ENCODE results near the gene TRPM8. TPM values are rescaled to one million over a fixed set of nuclear protein-coding genes. Genes with fewer than 3 reads are reported as not detected.
A peak's percentile ranks its signal among the peaks of the same experiment; 100 is the strongest.
"Not testable (repeated sequence)": the region's sequence is repeated elsewhere in the genome, so short reads cannot be mapped to it uniquely, and the experiment has no call there.

TRPM8 gene
- total RNA-seq (2012; rRNA removed), result 0.25 and 1.5 TPM in 2 replicates

GRCh38 chr2:233917116-233917515 is at the start of gene TRPM8:
Gene TRPM8 (plus strand): TSS chr2:233917373. CDS start chr2:233926538, 9,165 bp downstream.
- Histone ChIP-seq H3K4me3 (ENCODE audit: low read length) (no peak within 1 kb of the TSS), H3K4me2 (ENCODE audit: low read length) (no peak within 1 kb of the TSS), H3K9me3 (replicated peaks; ENCODE audit: low read length) (no peaks in the 10 kb centered on the region), H3K9ac (ENCODE audit: low read depth, low read length) (no peak within 1 kb of the TSS), H3K27me3 (ENCODE audit: control insufficient read depth, insufficient read depth, low read length) (peaks cover 12% of the 10 kb centered on the region), H3K36me3 (ENCODE audit: insufficient read depth, low read length) (no peaks in the 10 kb centered on the region), H3K4me1 (ENCODE audit: control insufficient read depth, insufficient read depth, low read length) (no peaks in the 10 kb centered on the region)

- no peaks in the 10 kb centered on the region for H3K9me3 ChIP-seq (replicated peaks; ENCODE audit: low read length)
- peak within 1 kb of the TSS; percentile 91 for H3K4me2 ChIP-seq (ENCODE audit: low read length)
- H3K4me1 ChIP-seq (ENCODE audit: control insufficient read depth, insufficient read depth, low read length), result no peaks in the 10 kb centered on the region
- H3K9ac ChIP-seq (ENCODE audit: low read depth, low read length), result peak within 1 kb of the TSS; percentile 77
- H3K4me3 ChIP-seq (ENCODE audit: low read length), result peak within 1 kb of the TSS; percentile 81
- no peaks in the 10 kb centered on the region for H3K36me3 ChIP-seq (ENCODE audit: insufficient read depth, low read length)
- H3K27me3 ChIP-seq (ENCODE audit: control insufficient read depth, insufficient read depth, low read length), result no peaks in the 10 kb centered on the region
These were observed 49.1 kb upstream of the TRPM8 start, which contains the start of gene MSL3B for GRCh38 chr2:233867993-233868532. Gene MSL3B (minus strand): TSS chr2:233868386.

DNA sequence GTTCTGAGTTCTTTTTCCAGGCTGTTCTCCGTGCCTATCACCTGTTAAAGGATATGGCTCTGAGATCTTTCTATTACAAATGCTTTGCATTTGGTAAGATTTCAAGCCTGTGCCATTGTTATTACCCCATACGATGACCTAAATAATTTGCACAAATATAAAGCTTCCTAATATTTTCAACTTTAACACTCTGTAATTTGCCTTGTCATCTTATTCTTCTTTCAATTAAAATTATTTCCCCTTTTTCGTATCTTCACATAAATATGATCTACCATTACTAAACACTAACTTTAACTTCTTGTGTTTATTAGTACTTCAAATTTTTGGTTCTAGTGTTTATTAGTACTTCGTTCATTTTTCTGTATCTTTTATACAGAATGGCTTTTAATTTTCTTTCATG is 45.7 kb upstream of the TRPM8 start:
- H3K36me3 ChIP-seq (ENCODE audit: insufficient read depth, low read length), result no peaks in the 10 kb centered on the region
- H3K27me3 ChIP-seq (ENCODE audit: control insufficient read depth, insufficient read depth, low read length), result peaks cover 7% of the 10 kb centered on the region

DNA sequence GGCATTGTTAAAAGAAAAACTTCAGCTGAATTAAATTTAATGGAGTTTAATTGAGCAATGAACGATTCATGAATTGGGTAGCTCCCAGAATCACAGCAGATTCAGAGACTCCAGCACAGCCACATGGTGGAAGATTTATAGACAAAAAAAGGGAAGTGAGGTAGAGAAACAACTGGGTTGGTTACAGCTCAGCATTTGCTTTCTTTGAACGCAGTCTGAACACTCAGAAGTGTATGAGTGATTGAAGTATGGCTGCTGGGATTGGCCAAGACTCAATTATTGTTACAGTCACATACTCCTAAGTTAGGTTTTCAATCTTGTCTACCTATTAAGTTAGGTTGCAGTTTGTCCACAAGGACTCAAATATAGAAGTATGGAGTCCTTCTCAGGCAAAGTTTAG is 45.0 kb upstream of the TRPM8 start:
- not testable (repeated sequence) for H3K9ac ChIP-seq (ENCODE audit: low read depth, low read length); H3K4me2 ChIP-seq (ENCODE audit: low read length); H3K9me3 ChIP-seq (replicated peaks; ENCODE audit: low read length); H3K4me3 ChIP-seq (ENCODE audit: low read length); H3K4me1 ChIP-seq (ENCODE audit: control insufficient read depth, insufficient read depth, low read length); H3K36me3 ChIP-seq (ENCODE audit: insufficient read depth, low read length); H3K27me3 ChIP-seq (ENCODE audit: control insufficient read depth, insufficient read depth, low read length)

More for the DNA sequence above, 45.7 kb upstream of the TRPM8 start:
- Histone ChIP-seq H3K9ac (ENCODE audit: low read depth, low read length) (no peak overlapping the region), H3K9me3 (replicated peaks; ENCODE audit: low read length) (no peaks in the 10 kb centered on the region), H3K4me3 (ENCODE audit: low read length) (no peak overlapping the region), H3K4me2 (ENCODE audit: low read length) (no peak overlapping the region), H3K4me1 (ENCODE audit: control insufficient read depth, insufficient read depth, low read length) (no peaks in the 10 kb centered on the region)

- Histone ChIP-seq H3K4me3 (ENCODE audit: low read length) (no peak overlapping the region), H3K27me3 (ENCODE audit: control insufficient read depth, insufficient read depth, low read length) (no peaks in the 10 kb centered on the region), H3K36me3 (ENCODE audit: insufficient read depth, low read length) (no peaks in the 10 kb centered on the region), H3K9ac (ENCODE audit: low read depth, low read length) (no peak overlapping the region), H3K4me1 (ENCODE audit: control insufficient read depth, insufficient read depth, low read length) (no peaks in the 10 kb centered on the region), H3K4me2 (ENCODE audit: low read length) (no peak overlapping the region), H3K9me3 (replicated peaks; ENCODE audit: low read length) (no peaks in the 10 kb centered on the region)
These were observed 34.8 kb upstream of the TRPM8 start for GRCh38 chr2:233882353-233882752.

DNA sequence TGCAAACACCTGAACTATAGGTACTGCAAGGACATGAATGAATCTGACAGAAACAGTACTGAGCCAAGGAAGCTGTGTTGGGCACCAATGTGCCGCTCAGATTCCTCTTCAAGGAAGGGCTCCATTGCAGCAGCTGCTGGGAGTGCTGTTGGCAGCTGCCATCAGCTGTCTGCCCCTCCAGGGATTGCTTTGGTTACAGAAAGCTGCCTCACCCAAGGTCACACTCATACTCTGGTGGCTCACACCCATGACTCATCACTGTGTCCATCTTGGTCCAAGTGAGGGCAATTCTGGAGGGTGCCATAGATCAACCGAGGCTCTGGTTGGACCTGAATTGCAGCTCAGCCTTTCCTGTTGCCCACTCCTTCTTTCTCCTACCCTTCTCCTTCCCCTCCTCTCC is 24.4 kb upstream of the TRPM8 start:
- H3K9ac ChIP-seq (ENCODE audit: low read depth, low read length), result no peak overlapping the region
- no peak overlapping the region for H3K4me3 ChIP-seq (ENCODE audit: low read length)
- H3K36me3 ChIP-seq (ENCODE audit: insufficient read depth, low read length), result no peaks in the 10 kb centered on the region
- H3K4me2 ChIP-seq (ENCODE audit: low read length), result no peak overlapping the region
- H3K27me3 ChIP-seq (ENCODE audit: control insufficient read depth, insufficient read depth, low read length), result no peaks in the 10 kb centered on the region
- H3K4me1 ChIP-seq (ENCODE audit: control insufficient read depth, insufficient read depth, low read length), result peaks cover 2% of the 10 kb centered on the region
- H3K9me3 ChIP-seq (replicated peaks; ENCODE audit: low read length), result no peaks in the 10 kb centered on the region

DNA sequence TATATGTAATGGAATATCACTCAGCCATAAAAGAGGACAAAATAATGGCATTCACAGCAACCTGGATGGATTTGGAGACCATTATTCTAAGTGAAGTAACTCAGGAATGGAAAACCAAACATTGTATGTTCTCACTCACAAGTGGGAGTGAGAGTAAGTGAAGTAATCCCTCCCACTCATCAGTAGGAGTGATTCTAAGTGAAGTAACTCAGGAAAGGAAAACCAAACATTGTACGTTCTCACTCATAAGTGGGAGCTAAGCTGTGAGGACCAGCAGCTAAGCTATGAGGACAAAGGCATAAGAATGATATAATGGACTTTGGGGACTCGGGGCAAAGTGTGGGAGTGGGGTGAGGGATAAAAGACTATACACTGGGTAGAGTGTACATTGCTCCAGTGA is 20.9 kb upstream of the TRPM8 start:
- H3K9me3 ChIP-seq (replicated peaks; ENCODE audit: low read length); H3K36me3 ChIP-seq (ENCODE audit: insufficient read depth, low read length); H3K4me1 ChIP-seq (ENCODE audit: control insufficient read depth, insufficient read depth, low read length); H3K4me2 ChIP-seq (ENCODE audit: low read length); H3K4me3 ChIP-seq (ENCODE audit: low read length); H3K9ac ChIP-seq (ENCODE audit: low read depth, low read length): not testable (repeated sequence)
- H3K27me3 ChIP-seq (ENCODE audit: control insufficient read depth, insufficient read depth, low read length), result peaks cover 10% of the 10 kb centered on the region

GRCh38 chr2:233901367-233901766 is 15.8 kb upstream of the TRPM8 start:
- no peak overlapping the region for H3K4me3 ChIP-seq (ENCODE audit: low read length)
- H3K4me1 ChIP-seq (ENCODE audit: control insufficient read depth, insufficient read depth, low read length), result no peaks in the 10 kb centered on the region
- no peak overlapping the region for H3K4me2 ChIP-seq (ENCODE audit: low read length)
- H3K36me3 ChIP-seq (ENCODE audit: insufficient read depth, low read length), result no peaks in the 10 kb centered on the region
- H3K9ac ChIP-seq (ENCODE audit: low read depth, low read length), result no peak overlapping the region
- peaks cover 16% of the 10 kb centered on the region for H3K27me3 ChIP-seq (ENCODE audit: control insufficient read depth, insufficient read depth, low read length)
- H3K9me3 ChIP-seq (replicated peaks; ENCODE audit: low read length), result no peaks in the 10 kb centered on the region

DNA sequence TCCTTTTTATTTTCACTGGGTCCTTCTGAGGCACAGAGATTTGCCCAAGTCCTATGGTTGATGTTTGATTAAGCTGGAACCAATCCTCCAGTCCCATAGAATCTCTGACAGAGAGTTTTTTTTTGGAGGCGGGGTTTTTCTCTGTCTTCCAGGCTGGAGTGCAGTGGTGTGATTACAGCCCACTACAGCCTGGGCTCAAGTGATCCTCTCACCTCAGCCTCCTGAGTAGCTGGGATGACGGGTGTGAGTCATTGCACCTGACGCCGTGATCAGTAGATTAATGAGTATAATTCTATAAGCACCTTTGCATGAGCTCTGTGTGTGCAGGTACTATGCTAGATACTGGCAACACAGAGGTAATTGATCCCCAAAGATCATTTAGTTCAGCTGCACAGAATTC is 15.3 kb upstream of the TRPM8 start:
- Histone ChIP-seq H3K9ac (ENCODE audit: low read depth, low read length) (no peak overlapping the region), H3K36me3 (ENCODE audit: insufficient read depth, low read length) (no peaks in the 10 kb centered on the region), H3K9me3 (replicated peaks; ENCODE audit: low read length) (no peaks in the 10 kb centered on the region), H3K27me3 (ENCODE audit: control insufficient read depth, insufficient read depth, low read length) (peaks cover 16% of the 10 kb centered on the region), H3K4me2 (ENCODE audit: low read length) (no peak overlapping the region), H3K4me1 (ENCODE audit: control insufficient read depth, insufficient read depth, low read length) (no peaks in the 10 kb centered on the region), H3K4me3 (ENCODE audit: low read length) (no peak overlapping the region)

GRCh38 chr2:233905945-233906344 is 11.2 kb upstream of the TRPM8 start:
- H3K4me2 ChIP-seq (ENCODE audit: low read length), result no peak overlapping the region
- no peak overlapping the region for H3K4me3 ChIP-seq (ENCODE audit: low read length)
- no peaks in the 10 kb centered on the region for H3K9me3 ChIP-seq (replicated peaks; ENCODE audit: low read length)
- no peak overlapping the region for H3K9ac ChIP-seq (ENCODE audit: low read depth, low read length)
- H3K4me1 ChIP-seq (ENCODE audit: control insufficient read depth, insufficient read depth, low read length), result no peaks in the 10 kb centered on the region
- peaks cover 6% of the 10 kb centered on the region for H3K27me3 ChIP-seq (ENCODE audit: control insufficient read depth, insufficient read depth, low read length)
- no peaks in the 10 kb centered on the region for H3K36me3 ChIP-seq (ENCODE audit: insufficient read depth, low read length)

DNA sequence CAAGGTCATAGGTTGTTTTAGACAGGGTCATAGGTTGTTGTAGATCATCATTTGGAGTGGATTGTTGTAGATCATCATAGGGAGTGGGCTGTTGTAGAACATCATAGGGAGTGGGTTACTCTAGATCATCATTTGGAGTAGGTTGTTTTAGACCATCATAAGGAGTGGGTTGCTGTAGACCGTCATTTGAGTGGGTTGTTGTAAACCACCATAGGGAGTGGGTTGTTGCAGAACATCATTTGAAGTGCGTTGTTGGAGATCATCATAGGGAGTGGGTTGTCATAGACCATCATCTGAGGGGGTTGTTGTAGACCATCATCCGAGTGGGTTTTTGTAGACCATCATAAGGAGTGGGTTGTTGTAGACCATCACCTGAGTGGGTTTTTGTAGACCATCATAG is 9.5 kb upstream of the TRPM8 start:
- Histone ChIP-seq H3K27me3 (ENCODE audit: control insufficient read depth, insufficient read depth, low read length) (peaks cover 7% of the 10 kb centered on the region), H3K36me3 (ENCODE audit: insufficient read depth, low read length) (no peaks in the 10 kb centered on the region), H3K4me1 (ENCODE audit: control insufficient read depth, insufficient read depth, low read length) (no peaks in the 10 kb centered on the region), H3K9ac (ENCODE audit: low read depth, low read length) (no peak overlapping the region), H3K4me3 (ENCODE audit: low read length) (no peak overlapping the region), H3K9me3 (replicated peaks; ENCODE audit: low read length) (no peaks in the 10 kb centered on the region), H3K4me2 (ENCODE audit: low read length) (no peak overlapping the region)

DNA sequence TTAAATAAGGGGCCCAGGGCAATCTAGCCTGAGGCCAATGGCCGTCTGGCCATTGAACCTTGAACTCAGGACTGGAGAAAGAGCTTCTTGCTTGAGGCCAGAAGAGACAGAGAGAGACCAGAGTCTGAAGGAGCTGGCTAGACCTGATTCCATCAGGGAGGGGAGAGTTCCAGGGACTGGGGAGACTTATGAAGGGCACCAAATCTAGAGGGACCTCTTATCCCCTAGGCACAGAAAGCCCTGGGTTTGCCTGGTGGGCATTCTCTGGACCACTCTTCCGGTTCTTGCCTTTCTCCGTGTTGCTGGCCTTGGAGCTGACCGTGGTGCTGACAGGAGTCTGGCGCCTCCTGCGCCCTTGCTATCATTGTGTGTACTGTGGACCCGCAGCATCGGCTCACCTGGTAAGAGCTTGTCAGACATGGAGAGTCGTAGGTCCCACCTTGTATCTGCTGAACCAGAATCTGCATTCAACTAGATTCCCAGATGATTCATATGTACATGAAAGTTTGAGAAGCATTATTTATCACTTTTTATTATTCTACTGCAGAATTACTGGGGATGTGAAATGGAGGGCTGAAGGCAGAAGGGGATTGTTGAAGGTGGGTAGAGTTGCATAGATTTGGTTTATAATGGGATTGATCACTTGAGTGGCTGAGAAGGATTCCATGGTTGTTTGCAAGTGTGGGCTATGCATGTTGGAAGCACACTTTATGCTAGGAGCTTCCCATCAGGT is 4.3 kb upstream of the TRPM8 start:
- Histone ChIP-seq H3K36me3 (ENCODE audit: insufficient read depth, low read length) (no peaks in the 10 kb centered on the region), H3K4me3 (ENCODE audit: low read length) (no peak overlapping the region), H3K27me3 (ENCODE audit: control insufficient read depth, insufficient read depth, low read length) (peaks cover 10% of the 10 kb centered on the region), H3K4me1 (ENCODE audit: control insufficient read depth, insufficient read depth, low read length) (no peaks in the 10 kb centered on the region), H3K4me2 (ENCODE audit: low read length) (no peak overlapping the region), H3K9me3 (replicated peaks; ENCODE audit: low read length) (no peaks in the 10 kb centered on the region), H3K9ac (ENCODE audit: low read depth, low read length) (no peak overlapping the region)

All from skeletal muscle satellite cell (primary cell).